Measurements from ENCODE around the gene ETS1. TPM values are rescaled to one million over a fixed set of nuclear protein-coding genes. Genes with fewer than 3 reads are reported as not detected.

Gene ETS1
- polyA plus RNA-seq, 1 donor = 75.5 TPM

DNA sequence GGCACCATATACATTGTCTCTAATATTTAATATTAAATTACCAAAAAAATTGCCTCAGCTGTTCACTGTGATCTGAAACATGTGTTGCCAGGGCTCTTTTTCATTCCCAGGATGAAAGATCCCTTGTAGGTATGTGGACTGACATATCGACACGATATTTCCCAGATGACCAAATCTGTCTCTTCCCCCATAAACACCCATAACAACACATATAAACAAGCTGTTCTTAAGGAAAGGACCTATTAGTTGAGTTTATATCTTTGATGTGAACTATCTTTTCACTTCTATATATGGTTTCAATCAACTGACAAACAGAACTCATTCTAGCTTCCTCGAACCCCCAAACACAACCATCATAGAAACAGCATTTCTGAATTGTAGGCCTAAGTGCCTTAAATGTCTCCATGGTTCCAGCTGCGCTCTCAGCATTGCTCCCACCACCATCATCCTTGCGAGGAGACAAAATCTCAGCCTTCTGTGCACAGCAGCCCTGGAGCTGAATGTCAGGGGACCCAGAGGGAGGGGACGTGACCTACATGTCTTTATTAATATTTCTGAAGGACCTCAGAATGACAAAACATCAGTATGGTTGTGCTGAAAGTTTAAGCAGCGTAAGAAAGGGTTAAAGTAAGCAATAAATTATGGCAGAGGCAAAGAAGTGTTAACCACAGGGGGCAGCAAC lies 67.0 kb downstream of the ETS1 start:
- no peak for DNase-seq

DNA sequence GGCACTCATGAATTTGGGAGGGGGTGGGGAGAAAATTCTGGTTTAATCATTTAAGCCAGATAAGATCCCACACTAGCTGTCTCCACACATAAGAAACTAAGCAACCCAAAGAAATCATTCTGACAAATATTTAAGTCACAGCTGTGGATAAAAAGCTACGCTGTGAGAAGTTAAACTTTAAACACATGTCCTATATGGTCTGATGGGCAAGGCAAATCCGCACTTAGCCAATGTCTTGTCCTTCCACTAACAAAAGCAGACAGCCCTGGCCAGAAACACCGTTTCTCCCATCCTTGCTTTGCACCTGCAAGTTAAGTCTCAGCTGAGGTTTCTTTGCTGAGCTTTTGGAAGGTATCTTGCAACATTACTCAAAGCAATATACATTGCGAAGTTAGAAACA lies 68.0 kb downstream of the ETS1 start:
- no peak for DNase-seq

DNA sequence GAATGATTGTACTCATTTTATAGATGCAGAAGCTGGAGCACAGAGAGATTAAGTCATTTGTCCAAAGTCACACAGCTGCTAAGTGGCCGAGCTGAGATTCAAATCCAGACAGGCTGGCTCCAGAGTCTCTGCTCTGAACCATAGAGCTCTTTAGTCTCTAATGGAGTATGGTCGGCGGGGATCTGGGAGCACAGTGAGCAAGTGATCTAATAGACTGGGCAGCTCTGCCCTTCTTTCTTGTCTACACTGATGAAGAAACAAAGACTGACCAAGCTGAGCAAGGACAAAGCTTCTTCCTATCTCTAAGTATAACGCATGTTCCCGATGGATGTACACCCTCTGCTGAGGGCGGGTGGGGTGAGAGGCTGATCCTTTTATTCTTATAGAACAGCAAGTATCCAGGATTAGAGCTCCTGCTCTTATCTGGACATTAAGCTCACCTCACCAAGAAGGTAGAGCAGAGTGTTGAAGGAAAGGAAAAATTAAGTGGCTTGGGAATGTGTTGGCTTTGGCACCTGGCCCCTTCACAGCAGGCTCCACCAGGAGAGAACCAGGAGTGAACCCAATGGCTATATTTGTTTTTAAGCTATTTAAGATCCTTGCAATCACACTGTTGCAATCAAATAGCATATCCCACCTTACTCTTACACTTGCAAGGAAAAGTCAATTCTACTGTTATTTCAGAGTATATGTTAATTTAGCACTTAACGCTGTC lies 68.7 kb downstream of the ETS1 start:
- no peak for DNase-seq

DNA sequence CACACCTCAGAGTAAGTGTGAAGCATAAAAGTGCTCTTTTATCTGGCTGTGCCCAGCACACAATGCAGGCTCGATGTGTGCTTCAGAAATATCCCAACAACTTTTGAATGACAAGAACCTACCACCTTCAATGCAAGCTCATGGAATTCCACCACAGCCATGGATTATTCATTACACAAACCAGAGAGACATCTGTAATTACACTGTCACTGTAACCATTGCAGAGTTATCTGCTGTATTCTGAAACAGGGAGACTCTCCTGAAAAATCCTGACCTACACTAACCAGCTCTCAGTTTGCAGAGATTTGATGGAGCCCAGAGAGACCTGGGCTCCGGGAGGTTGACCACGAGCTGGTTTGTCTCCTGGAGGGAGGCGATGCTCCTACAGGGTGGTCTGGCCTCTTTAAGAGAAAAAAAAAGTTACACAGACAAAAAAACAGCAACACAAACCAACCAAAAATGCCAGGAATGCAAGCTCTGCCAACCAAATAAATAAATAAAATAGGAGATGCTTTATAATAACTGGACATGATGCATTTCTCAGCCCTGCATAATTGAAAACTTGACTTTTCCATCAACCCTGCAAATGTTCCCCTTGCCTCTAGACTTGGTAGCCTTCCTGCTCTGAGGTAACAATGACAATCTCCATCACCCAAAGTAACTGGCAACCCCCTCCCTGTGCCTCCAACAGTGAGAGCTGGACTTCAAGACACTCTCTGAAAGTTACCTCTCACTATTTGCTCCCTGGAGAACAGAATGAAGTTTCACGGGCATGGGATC lies 69.7 kb downstream of the ETS1 start:
- DNase-seq = no peak

DNA sequence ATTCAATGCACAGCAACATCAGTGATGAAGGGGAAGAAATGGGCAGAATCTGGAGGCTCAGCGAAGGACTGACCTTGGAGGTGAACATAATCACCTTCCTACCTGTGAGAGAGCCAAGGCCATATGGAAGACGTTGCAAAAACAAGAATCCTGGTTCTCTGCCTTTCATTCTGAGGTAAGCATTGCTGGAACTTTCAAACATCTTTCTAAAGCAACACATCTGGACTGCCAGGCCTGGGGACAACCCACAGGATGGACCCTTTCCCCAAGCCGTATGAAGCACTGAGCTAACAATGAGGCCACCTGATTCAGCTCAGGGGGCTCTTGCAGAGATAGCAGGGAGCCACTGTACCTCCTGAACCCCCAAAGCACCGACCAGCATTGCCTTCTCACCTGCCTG lies 70.5 kb downstream of the ETS1 start:
- no peak for DNase-seq

DNA sequence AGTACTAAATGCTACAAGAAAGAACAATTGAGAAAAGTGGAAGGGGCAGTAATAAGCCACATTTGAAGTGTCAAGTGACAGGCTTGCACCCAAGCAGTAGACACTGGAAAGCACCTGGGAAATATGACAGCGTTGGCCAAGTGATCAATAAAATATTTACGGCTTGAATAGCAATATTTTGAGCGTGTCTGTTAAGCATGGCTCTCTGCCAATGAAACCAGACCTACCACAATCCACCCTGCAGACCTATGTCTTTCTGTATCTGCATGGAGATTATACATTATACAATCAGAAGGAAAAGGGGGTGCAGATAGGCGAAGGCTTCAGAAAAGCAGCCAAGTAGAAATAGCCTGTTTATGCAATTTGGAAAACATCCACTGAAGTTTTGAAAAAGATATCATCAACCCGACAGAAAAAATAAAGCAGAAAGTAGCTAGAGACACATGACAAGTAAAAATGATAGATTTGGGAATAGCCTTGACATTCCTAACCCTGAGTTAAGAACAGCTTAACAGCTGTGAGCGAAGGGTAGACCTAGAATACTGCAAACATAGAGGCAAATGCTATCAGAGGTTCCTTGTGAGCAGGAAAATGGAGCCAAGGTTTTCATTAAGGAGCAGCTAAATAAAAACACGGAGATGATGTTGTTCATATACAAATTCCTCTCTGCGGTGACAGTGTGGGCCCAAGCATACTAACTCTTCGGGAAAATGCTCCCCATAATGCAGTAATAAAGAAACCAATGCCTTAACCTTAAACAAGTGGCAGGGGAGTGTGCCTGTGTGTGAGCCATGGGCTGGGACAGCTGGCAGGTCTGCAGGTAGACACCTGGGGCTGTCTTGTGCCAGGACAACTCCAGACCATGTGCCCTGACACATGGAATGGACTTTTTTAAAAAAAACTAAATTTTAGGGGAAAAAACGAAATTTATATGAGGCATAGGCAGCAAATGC lies 71.3 kb downstream of the ETS1 start:
- DNase-seq = no peak

DNA sequence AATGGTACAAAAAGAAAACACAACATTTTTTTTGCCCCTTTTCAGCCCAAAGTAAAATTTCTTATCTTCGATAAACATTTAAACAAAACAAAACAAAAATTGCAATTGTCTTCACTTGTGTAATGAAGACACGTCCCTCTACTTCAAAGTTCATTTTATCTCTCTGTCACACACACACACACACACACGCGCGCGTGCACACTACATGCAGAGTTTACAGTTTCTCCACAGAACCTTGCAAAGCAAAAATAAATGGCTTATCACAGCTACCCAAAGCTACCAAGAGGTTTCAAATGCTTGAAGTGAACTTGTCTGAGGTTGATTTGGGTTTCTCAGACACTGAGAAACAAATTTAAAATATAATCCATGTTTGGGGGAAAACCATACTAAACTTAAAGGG lies 72.3 kb downstream of the ETS1 start:
- no peak for DNase-seq

DNA sequence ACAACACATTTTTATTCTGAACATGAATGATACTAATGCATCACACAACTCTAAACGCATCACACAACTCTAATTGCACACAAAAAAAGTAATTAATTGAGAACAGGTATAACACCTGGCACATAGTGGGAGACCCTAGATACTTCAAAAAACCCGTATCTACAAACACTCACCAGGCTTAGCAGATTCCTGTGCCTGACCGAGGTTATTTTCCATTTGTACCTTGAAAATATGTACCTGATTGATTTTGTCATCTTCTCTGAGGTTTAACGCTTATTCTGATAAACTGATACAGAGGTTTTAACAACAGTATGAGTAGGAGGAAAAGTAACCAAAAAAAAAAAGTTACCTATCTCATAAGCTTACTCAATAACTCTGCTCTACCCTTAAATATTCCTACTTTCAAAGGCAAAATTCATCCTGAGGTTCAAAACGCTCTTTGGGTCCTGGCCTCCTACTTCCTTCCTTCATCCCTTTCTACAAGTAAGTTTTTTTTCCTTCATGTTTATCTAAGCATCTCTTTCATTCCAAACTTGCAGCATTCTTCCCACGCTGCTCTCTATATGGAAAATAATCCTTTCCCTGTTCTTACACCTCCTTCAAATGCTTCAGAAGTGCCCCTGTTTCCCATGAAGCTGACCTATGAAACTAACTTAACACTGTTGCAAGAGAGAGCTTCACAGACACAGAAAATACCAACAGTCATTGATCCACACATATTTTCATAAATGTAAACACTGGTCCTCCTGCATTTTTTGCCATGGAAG lies 73.3 kb downstream of the ETS1 start:
- DNase-seq = no peak

DNA sequence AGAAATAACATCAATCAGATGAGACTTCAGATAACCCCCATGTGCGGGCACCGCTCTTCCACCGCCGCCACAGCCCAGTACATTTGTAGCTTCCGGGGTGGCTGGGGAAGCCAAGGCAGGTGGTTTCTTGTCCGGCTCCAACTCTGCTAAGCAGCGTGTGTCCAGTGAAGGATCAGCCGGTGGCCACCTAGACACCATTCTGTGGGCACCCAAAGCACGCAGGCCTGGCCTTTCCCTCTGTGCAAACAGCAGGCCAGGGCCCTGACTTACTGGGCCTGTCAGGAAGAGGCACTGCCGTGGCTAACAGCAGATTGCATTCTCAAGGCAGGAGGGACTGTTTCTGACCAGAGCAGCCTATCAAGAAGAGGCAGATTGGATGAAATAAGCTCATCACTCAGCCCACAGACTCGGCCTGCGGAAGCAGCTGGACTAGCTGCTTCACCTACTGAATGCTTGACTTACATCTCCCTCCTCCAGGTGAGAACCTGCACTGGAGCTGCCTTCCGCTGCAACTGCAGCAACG lies 74.8 kb downstream of the ETS1 start:
- no peak for DNase-seq

DNA sequence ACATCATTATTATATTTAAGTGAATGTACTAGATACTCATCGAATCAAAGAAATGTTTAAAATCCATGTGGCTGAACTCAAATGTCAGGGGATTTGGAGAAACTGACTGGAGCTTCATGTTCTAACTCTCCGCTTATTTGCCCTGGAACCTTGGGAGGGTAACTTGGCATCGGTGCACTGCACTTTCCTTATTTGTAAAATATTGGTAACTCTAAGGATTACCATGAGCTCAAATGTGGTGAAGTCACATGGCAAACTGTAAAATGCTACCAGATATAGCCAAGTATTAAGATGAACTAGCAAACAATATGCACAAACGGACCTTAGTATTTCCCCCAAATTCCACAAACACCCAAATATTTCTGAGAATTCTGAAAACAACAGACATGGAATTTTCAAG lies 75.6 kb downstream of the ETS1 start:
- no peak for DNase-seq

DNA sequence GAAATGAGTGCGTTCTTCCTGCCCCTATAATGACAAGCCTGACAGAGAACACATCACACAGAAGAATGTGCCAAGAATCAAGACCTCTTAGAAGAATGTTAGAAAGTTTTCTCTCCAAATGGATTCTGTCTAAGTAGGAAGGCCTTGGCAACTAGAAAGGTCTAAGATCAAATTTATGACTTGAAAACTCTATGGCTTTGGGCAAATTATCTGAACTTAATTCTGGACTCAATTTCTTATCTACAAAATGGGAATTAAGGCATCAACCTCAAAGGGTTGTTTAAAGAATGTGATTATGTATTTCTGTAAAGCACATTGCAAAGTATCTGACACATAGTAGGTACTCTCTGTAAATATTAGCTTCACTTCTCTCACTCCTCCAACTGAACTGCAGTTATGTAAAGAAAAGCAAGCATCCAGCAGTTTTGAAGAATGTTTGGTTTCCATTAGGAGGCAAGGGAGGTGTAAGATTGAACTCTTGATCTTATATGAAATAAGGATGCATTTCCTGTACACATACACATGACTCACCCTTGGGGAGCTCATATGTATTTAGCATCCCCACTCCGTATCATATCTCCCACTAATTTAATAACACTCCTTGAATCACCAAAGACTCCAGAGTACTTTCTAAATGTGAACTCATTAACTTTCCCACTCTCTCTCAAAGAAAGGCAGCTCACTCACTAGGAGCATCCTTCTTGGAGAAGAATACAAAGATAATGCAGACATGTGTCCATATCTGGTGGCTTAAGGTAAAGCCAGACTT lies 77.6 kb downstream of the ETS1 start:
- DNase-seq = no peak

DNA sequence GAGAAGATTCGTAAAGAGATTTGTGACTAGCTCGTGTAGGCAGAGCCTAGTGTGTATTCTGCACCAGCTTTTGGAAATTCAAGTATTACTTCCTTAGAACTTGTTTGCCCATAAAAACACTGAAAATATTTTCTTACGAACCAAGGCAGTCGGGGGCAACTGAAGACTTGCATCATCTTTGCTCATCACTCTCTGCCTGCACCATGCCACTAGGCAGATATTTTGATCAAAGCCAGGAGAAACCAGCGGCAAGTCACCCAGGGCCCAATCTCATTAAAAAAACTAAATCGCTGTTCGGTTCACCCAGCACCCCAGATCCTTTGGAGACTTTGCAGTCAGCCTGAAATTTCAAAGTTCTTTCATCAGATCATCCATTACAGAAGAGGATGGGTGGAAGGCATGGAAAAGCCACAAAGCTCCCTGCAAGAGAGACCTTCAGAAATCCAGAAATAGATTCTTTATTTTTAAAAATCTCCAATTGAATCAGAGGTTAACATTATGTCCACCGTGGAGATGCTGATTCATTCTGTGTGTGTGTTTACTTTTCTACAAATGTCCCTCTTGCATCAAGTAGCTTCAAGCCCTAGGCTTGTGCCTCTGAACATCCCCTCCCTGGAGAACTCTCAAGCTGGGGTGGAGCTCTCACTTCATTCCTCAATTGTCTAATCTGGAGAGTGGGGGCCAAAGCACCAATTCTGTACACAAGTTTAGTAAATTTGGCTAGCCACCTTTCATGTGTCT lies 78.4 kb downstream of the ETS1 start:
- no peak for DNase-seq

DNA sequence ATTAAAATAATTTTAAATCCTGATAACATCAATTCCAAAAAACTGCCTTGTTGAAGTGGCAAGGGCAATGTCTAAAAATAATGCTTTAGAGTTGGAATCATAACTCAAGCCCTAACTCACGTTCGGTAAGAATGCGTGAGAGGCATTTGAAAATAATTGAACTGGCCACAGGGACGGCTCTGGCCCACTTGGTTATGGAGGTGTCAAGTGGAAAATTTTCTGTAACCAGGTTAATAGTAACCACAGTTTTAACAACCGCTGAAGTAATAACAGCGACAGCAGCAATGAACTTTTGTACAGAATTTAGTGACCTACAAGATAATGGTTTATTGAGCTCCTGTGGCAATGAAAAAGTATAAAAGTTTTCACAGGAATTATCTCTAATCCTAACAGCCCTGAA lies 79.4 kb downstream of the ETS1 start:
- DNase-seq = no peak

DNA sequence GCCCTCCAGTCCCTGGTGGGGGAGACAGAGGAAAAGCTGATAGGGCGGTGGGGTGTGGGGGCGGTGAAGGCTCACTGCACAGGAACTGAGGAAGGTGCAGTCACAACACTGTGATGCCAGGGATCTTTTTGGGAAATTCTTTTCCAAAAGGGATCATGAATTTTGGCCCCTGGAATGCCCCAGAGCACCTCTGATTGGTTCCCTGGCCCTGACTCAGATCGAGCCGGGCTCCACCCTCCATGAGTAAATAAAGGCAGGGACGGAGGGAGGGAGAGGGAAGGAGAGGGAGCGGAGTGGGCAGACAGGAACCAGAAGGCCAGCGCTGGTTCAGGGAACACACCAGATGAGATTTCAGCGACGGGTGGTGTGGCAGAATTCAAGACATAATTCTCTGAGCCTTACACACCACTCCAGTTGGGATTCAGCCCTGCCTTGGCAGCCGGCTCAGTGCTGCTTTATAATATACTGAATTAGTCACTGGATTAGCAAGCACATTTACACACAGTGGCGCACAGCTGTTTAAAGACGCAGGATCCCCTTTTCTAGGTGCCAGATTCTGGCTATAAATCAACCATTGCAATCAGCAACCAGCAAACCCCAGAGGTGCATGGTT lies 80.3 kb downstream of the ETS1 start:
- peak; percentile 50 for DNase-seq

DNA sequence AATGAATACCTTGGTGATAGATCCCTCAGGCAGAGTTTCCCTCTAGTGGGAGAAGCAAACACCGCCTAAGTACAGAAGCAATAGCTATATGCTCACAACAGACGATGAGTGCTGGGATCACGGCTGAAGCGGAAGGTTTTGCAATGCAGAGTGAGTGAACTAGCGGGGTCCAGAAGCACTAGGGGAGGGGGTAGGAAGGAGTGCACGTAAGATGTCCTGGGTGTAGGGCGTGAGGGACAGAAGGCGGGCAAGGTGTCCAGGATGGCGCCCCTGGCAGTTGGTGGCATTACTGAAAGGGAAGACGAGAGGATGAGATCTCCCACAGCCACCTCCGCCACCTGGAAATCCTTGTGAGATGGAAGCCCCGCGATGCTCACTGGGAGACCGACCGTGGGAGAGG lies 81.0 kb downstream of the ETS1 start:
- no peak for DNase-seq

DNA sequence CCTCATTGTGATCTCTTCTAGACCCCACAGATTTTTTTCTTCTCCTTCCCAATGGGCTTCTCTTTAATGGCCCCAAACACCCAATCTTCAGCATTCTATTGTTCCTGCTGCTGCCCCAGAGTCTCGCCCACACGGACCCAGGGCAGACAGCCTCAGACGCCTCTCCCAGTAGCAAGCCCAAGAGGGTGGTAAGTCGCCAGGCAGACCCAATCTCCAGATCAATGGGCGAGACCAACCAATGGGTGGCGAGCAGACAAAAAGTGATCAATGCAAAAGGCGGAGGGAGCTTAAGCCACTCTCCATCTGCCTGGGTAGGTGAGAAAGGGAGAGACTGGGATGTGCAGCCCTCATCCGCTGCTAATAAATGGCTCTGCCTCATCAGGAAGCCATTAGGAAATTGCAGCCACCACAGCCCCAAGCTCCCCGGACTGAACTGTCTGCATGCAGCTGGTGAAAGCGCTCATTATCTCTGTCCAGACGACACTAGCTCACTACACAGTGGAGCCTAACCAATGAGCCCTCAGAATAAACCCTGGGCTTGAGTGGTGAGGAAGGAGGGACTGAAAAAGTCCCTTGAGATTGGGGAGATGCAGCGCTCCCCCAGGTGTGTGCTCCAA lies 81.8 kb downstream of the ETS1 start:
- no peak for DNase-seq

DNA sequence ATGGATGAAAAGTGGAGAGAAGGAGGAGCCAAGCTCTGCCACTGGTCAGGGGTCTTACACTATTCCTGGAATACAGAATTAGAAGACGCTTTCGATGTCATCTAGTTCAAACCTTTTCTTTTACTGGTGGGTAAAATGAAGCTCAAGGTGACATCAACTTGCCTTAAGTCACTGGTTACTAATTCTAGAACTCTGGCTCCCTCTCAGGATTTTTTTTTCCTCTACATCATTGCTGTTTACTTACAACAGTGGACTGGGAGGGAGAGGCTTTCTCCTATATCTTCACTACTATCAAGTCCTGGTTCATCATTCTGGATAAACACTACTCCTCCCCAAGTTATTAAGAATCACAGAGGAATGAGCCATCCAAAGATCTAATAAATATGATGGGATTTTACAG lies 82.9 kb downstream of the ETS1 start:
- DNase-seq = no peak

DNA sequence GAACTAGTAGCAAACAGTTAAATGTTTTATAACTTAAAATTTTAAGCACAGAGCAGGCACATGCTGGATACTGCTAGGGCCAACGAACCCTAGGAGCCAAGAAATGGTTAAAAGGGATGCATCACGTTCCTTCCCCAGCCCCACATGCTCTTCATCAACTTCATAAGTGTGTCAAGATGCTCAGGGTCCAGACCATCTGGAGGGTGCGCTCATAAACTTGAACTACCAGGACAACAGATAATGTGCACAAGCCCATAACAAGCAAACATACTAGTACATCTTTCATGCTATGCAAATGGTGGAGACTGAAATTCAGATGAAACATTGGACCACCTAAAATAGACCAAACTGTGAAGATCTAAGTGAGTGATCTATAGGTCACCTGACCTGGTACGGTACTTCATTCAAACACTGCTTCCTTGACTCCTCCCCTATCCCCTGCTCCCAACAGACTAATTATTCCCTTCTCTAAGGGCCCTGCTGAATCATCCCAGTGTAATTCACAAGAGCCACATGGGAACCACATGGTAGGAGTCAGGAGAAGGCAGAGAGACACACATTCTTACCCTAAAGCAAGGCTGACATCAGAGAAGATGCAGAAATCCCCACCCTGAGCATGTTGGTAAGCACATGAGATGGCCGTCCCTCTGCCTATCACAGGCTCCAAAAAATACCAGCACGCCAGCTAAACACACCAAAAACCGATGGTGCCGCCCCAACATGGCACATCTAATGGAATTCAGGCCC lies 83.9 kb downstream of the ETS1 start:
- no peak for DNase-seq

Measured in left kidney (tissue), 2 donors.